Lower leg skin (tissue), 3 donors: ENCODE measurements around the gene ZSCAN20.

Source experiments
- CTCF ChIP-seq, 3 donors: fragments of 450-650 bp; IDR thresholded peaks; one replicate each; pipeline ENCODE4 v1.5.1; 2016; ENCODE audit warnings: antibody characterized with exemption in 3 of 3, mild to moderate bottlenecking in 3 of 3, moderate library complexity in 2 of 3
- POLR2A ChIP-seq, 2 donors: fragments of 450-650 bp; IDR thresholded peaks; one replicate each; pipeline ENCODE4 v1.6.1; 2016 to 2017; ENCODE audit warnings: antibody characterized with exemption in 2 of 2, mild to moderate bottlenecking in 1 of 2, moderate library complexity in 1 of 2

GRCh38 chr1:33429856-33430691, 42.4 kb upstream of the ZSCAN20 start:
- TF ChIP-seq POLR2A (IDR thresholded peaks at IDR 0.05) (no peak), CTCF (IDR thresholded peaks at IDR 0.05) (no peak)
